HG03139 (cell line): ENCODE measurements around the gene TNRC6B.
A peak's percentile ranks its signal among the peaks of the same experiment; 100 is the strongest.
"Not testable (repeated sequence)": the region's sequence is repeated elsewhere in the genome, so short reads cannot be mapped to it uniquely, and the experiment has no call there.

ENCODE experiments used
- ATAC-seq: cut with Tn5 transposase; IDR thresholded peaks from one replicate; pipeline ENCODE4 v1.9.1; 2021; ENCODE audit not compliant: unreplicated experiment

Gene TNRC6B, protein sequence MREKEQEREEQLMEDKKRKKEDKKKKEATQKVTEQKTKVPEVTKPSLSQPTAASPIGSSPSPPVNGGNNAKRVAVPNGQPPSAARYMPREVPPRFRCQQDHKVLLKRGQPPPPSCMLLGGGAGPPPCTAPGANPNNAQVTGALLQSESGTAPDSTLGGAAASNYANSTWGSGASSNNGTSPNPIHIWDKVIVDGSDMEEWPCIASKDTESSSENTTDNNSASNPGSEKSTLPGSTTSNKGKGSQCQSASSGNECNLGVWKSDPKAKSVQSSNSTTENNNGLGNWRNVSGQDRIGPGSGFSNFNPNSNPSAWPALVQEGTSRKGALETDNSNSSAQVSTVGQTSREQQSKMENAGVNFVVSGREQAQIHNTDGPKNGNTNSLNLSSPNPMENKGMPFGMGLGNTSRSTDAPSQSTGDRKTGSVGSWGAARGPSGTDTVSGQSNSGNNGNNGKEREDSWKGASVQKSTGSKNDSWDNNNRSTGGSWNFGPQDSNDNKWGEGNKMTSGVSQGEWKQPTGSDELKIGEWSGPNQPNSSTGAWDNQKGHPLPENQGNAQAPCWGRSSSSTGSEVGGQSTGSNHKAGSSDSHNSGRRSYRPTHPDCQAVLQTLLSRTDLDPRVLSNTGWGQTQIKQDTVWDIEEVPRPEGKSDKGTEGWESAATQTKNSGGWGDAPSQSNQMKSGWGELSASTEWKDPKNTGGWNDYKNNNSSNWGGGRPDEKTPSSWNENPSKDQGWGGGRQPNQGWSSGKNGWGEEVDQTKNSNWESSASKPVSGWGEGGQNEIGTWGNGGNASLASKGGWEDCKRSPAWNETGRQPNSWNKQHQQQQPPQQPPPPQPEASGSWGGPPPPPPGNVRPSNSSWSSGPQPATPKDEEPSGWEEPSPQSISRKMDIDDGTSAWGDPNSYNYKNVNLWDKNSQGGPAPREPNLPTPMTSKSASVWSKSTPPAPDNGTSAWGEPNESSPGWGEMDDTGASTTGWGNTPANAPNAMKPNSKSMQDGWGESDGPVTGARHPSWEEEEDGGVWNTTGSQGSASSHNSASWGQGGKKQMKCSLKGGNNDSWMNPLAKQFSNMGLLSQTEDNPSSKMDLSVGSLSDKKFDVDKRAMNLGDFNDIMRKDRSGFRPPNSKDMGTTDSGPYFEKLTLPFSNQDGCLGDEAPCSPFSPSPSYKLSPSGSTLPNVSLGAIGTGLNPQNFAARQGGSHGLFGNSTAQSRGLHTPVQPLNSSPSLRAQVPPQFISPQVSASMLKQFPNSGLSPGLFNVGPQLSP (N-terminal part only)

DNA sequence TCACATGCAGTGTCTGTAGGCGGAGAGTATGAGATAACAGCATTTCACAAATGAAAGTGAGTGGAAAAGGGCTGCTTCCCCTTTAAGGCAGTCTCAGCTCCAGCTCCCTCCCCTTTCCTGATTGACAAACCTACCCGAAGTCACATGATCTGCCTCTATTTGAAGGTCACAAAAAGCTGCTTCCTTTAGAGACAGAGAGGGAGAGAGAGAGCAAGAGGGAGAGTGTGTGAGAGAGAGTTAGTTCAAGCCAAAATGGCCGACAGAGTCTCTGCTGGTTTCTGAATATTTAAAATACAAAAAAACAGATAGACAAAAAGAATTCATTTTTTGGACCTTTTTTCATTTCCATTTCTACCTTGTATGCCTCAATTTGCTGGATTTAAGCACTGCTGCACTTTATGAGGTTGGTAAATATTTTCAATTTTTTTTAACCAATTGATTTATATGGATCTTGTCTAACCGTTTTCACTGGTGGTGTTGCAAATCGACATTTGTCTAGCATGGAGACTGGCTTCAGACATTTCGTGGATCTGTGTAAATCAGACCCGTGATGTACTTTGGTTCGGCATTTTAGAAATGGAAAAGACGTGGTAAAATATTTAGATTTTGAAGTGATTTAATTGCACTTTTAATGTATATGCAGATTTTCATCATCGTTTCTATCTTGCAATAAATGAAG, at the start of gene TNRC6B:
Gene TNRC6B (plus strand): TSS at position 188 of the 679 bp plus-strand sequence. CDS start 211 bp downstream, at position 399.
- ATAC-seq: peak; percentile 80

DNA sequence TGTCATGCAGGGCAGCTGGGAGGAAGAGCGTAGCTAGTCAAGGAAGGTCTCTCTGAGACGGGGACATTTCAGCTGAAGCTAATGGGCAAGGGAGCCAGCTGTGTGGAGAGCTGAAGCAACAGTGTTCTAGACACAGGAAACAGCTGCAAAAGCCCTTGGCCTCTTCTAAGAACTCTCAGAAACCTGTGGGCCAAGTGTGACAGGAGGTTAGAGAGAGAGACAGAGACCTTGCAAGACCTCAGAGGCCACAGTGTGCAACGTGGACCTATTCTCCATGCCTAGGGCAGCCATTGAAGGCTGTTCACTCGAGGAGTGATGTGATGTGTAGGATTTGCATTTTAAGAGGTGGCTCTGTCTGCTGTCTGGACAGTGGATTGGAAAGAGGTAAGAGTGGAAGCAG, 48.7 kb upstream of the TNRC6B start:
- no peak for ATAC-seq

DNA sequence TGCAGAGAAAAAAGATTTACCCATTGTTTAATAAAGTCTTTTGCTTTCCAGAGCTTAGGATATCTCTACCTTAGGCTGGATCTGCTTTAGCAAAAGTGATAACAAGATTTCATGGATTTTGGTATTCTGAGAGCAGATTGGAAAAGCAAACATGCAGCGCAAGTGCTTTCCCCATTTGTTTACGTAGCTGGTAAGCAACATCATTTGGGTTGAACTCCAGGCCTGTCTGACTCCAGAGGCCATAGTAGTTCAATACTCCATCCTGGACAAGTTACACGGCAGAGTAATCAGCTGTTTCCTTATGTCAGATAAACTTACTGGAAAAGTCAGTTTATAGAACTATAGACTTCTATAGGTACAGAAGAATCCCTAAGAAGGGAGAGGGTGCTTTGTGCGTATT, 40.6 kb upstream of the TNRC6B start:
- ATAC-seq: no peak

DNA sequence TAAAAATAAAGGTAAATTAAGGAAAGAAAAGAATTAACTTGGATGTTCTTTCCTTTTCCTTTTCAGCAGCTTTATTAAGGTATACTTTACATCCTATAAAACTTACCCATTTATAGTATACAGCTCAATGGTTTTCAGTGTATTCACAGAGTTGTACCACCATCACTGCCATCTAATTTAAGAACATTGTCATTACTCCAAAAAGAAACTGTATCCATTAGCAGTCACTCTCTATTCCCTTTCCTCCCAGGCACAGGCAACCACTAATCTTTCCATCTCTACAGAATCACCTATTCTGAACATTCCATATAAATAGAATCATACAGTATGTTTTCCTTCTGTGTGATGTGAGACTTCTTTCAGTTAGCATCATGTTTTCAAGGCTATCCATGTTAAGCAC, 38.9 kb upstream of the TNRC6B start:
- ATAC-seq: no peak

DNA sequence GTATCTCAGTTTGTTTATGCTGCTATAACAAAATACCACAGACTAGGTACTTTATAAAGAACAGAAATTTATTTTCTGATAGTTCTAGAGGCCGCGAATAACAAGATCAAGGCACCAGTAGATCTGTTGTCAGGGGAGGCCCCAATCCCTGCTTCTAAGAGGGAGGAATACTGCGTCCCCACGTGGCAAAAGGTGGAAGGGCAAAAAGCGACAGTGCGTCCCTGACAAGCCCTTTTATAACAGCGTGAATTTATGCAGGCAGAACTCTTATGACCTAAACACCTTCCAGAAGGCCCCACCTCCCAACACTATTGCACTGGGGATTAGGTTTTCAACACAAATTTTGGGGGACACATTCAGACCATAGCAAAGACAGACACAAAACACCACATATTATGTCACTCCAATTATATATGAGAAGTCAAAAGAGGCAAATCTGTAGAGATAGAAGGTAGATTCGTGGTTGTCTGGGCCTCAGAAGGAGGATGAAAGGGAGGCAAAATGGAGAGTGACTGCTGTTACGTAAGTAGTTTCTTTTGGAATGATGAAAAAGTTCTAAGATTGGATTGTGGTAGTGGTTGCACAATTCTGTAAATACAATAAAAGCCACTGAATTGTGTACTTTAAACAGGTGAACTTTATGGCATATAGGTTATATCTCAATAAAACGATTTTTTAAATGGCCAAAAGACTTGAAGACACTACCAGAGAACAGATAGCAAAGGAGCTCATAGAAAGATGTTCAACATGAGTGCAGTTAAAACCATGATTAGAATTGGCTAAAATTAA, 30.1 kb upstream of the TNRC6B start:
- ATAC-seq: no peak

DNA sequence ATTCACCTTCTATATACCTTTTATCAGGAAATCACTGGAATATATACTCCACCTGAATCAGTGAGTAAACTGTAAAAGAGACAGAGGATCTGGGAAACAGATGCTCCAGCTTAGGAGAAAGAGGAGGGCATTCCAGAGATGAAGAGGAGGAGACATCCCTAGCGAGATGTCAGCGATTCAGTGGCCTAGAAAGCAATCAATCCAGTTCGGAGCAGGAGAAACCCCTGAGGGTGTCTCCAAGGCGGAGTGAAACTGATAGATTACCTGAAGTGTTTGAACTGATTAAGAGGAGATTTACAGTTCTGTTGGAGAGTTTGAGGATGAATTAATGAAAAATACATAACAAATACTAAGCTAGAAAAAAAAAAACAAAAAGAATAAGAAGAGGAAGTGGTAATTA, 24.5 kb upstream of the TNRC6B start:
- ATAC-seq: no peak

DNA sequence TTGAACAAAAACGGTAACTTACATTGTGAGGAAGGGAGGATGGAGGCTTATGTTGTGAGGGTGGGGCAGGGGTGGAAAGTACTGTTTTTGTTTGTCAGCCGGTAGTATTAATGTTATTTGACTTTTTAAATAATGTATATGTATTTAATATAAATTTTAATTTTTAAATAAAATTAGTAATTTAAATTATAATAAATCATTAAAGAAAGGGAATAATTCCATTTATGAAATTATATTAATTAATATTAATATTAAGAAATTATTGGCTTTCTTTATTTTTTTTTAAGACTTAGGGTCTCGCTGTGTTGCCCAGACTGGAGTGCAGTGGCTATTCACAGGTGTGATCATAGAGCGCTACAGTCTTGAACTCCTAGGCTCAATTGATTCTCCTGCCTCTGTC, 24.0 kb upstream of the TNRC6B start:
- ATAC-seq: no peak

DNA sequence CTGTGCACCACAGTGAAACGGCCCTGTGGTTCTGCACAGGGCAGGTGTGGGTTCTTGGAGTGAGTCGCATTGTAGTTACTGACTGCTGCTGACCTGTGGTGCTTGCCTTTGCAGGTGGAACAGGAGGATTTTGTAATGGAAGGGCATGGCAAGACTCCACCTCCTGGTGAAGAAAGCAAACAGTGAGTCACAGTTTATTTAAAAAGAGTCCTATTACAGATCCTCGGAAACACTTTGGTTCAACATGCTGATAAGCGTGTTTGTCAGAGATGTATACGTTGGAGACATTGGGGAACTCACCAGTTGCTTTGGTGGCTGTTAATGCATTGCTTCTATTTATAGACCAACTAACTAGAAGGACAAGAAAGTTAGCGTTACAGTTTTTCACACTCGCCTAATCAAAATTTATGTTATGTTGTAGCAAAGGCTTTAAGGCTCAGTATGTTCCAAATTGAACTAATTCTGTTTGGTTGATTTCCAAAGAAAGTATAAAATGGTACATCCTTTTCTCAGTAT, 21.7 kb upstream of the TNRC6B start:
- no peak for ATAC-seq

DNA sequence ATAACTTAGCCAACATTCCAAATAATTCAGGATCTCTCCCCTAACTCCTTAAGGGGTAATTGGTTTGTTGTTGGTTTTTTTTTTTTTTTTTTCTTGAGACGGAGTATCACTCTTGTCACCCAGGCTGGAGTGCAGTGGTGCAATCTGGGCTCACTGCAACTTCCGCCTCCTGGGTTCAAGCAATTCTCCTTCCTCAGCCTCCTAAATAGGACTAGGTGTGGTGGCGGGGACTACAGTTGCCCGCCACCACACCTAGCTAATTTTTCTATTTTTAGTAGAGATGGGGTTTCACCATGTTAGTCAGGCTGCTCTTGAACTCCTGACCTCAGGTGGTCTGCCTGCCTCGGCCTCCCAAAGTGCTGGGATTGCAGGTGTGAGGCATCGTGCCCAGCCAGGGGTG, 21.0 kb upstream of the TNRC6B start:
- not testable (repeated sequence) for ATAC-seq

DNA sequence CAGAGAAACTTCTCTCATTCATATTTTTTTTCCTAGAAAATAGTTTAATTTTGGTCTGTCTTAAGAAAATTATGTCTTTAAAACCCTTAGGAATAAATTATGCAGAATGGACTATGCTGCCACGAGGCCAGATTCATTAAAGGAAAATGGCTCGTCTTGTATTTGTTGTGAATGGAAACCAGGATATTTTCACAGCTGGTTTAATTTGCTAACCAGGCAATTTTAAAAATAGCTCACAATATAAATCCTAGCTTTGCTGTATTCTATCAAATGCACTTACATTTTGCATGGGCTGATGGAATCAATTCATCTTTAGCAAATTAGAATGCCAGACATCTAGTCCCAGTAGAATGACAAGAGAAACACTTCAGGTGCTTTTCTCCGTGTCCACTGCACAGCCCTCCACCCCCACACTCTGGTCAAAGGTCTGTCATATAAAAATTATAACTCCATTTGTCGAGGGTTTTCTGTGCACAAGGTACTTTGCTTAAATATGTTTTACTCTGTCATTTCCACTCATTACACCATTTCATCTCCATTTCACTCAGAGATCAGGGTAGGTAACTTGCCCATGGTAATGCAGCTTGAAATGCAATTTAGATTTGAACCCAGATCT, 20.3 kb upstream of the TNRC6B start:
- no peak for ATAC-seq

DNA sequence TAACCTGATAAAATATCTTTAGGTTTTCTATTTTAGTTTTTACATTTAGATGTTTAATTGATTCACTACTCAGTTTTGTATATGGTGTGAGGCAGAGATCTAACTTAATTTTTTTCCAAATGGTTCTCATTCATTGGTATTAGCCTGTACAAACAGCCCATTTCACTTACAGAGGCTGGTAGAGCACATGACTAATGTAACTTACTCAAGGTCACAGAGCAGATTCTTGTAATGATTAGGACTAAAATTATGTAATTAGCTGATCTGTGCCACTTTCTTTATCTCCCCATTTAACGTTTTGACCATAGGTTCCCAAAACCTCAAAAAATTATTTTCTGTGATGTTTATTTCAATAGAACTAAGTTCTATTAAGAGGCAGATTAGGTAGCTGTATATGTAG, 16.5 kb upstream of the TNRC6B start:
- ATAC-seq: no peak

DNA sequence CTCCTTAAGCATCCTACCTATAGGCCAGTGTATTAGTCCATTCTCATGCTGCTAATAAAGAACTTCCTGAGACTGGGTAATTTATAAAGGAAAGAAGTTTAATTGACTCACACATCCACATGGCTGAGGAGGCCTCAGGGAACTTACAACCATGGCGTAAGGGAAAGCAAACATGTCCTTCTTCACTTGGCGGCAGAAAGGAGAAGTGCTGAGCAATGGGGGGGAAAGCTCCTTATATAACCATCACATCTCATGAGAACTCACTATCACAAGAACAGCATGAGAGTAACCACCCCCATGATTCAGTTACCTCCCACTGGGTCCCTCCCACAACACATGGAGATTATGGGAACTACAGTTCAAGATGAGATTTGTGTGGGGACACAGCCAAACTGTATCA, 12.2 kb upstream of the TNRC6B start:
- not testable (repeated sequence) for ATAC-seq

DNA sequence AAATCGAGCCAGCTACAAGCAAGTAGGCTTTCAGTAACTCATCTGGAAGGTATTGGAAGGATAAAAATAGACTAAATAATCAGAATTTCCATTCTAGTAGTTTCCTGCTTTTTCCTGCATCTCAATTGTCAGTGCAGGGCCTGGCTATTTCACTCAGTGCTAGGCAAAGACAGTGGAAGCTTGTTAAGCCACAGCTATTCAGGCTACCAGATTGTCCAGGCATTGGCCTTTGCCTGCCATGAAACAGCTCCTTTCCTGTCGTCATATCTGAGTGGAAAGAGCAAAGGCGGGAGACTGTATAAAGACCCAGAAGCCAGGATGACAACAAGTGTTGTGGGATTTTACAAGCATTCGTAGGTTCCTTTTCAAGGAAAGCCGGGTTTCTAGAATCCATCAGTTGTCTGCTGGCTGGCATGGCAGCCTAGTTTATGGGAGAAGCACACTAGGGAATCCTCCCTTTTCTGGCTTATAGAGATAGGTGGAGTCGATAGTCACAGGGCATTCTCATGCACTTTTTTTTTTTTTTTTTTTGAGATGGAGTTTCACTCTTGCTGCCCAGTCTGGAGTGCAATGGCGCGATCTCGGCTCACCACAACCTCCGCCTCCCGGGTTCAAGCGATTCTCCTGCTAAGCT, 2.0 kb upstream of the TNRC6B start:
- ATAC-seq: no peak

DNA sequence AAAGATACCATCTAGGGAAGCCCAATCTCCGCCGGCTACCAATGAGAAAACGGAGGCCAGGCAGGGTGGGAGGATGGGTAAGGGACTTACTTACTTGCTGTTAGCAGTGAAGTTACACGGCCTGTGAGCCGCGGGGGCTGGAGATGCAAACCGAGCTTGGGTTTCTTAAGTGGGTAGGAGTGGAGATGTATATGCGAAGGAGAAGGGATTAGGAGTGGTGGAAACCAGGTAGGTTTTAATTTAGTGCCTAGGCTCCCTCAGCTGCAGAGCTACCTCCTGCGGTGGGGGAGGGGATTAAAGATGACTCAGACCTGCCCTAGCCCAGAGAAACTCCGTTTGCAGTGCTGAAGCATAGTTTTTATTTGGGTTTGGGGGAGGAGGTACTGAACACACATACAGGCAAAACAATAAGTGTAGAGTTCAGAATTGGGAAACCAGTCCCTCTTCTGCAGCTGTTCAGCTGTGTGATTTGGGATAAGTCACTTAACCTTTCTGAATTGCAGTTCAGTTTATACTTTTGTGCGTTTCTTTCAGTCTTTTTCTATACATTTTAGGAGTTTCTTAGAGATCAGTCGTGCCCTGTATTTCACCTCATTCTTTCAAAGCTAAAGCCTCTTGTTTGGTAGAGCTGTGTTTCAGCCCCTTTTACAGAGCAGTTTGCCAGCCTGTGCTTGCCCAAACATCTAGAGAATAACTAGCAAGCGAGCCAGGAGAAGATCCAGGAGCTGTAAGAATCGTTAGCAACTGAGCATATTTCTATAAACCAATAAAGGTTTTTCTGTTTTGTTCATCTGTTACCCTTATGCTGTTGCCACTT, 596 bp upstream of the TNRC6B start:
- no peak for ATAC-seq

DNA sequence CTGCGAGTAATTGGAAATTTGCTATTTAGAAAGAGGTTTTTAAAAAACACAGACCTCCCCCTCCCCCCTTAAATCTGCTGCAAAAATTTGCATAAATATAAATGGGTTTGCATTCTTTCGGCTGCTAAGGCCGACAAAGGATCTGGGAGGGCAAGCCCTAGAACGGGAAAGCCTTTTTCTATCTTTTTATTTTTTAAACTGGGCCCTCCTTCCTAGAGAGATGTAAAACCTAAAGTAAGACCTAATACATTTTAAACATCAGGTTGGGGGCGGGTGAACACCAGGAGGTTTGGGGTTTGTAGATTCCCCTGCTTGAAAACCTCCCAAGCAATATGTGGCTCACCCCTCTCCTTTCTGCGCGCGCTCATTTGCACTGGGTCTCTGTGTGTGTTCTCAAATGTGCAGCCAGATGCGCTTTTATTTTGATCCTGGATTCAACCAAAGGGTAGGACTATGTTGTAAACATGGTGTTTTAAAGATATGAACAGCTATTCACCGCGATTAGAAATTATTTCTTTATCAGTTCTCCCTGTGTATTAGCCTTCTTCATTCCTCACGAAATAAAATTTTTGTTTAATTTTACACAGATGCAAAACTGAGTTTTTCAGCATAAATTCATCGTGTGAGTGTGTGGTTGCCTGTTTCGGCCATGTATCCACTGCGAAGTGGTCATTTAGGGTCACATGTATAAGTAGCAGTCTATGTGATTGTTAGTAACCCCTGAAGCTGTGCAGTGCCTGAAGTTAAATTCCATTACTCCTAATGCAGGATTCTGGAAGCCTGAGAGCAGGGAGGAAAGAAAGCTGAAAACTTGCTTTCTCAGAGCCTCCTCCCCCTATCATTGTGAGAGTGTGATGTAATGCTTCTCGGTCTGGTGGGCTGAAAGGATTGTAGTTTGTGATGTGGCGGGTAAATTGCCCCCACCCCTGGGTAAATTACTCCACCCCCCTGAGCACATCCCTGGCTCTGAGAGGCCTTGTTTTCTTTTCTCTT, 988 bp downstream of the TNRC6B start:
- no peak for ATAC-seq

DNA sequence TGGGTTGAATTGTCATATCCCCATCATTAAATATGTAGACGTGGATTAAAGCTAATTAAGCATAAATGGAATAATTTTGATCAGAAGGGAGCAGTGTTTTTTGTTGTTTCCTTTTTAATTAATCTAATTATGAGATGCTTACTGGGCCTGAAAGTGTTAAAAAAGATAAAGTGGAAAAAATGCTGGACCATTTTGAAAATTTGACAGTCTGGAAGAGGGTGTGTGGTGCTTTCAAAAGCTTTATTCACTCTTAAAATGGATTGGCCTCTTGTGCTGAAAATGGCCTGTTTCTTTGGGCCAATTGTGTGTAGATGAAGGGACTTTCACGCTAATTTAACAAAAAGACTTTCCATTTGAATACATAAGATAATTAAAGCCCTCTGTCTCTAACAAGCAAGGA, 1.8 kb downstream of the TNRC6B start:
- ATAC-seq: no peak

DNA sequence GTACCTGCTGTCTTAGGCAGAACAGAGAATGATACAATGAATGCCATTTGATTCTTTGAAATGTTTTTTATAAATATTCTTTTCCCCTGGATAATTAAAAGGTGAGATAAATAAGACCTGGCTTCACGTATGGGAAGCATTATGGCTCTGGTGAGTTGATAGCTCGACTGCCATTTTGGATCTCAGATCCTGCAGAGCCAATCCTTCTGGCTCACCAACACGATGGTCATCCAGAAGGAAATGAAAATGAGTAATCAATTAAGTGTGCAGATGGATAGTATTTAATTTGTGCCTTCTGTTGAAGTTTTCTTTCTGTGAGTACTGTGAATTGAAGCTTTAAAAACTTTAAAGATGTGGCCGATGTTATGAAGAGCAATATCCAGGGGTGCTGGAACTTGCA, 2.7 kb downstream of the TNRC6B start:
- ATAC-seq: no peak
